Fibroblast of the aortic adventitia (primary cell): ENCODE results near the gene E2F4. TPM values are rescaled to one million over a fixed set of nuclear protein-coding genes. Genes with fewer than 3 reads are reported as not detected.

Experiments
- DNase-seq: peaks from one replicate; pipeline ENCODE4 v3.0.0-alpha.2; 2010; ENCODE audit warnings: low read depth
- H3K4me3 ChIP-seq: 2 replicates; pipeline ENCODE4 v1.5.1; 2011; ENCODE audit warnings: low read depth, mild to moderate bottlenecking, control low read depth, low read length, moderate library complexity
- total RNA-seq: library from RNA; depleted of rRNA; stranded (reverse); fragments of >200 nt; gene quantifications from 2 replicates; pipeline ENCODE4 v1.2.3, GENCODE V29; 2012; ENCODE audit warnings: low replicate concordance
- TF ChIP-seq, protein P1 (sequence below): IDR thresholded peaks from 2 replicates; pipeline ENCODE4 v1.5.1; 2011; ENCODE audit warnings: mild to moderate bottlenecking, low read length, control low read depth, inconsistent platforms; ENCODE audit not compliant: insufficient read depth

The E2F4 gene
- total RNA-seq, 1 donor = 47.5 TPM

DNA sequence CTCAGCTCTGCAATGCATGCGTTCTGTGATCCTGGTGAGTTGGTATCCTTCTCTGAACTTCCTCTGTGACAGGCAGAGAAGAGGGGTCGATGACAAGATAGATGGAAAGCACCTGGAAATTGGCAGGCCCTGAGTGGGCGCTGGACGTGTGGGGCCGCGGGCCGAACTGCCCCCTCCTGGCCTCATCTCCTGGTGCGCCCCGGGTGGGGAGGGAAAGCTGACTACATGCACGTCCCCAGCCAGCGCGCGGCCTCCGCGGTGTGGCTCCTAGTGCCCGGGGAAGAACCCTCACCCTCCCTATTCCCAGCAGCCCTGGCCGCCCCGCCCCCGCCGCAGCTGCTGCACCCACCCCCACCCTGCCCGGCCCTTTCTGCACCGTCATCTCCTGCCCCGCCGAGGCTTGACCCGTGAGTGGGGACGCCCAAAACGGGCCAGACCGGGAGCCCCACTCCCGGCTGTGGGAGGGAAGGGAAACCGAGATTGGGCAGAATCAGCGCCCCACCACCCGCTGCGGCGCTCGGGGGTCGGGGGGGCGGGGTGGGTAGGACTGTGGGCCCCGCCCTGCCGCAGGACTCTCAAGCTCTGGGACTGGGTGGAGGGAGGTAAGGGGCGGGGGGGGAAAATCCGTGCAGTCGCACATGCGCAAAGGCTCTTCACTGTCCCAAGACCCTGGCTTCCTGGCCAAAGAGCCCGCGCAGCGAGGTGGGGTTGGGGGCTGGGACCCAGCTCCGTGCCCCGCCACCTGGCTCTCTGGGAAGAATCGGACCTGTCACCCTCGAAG is 21.6 kb upstream of the E2F4 start, which contains the start of gene NOL3:
TSS of gene NOL3 (plus strand) at position 371 of the 781 bp plus-strand sequence.
- peak within 1 kb of the TSS; percentile 65 for H3K4me3 ChIP-seq
- peak; percentile 85 for DNase-seq
- TF ChIP-seq, protein P1, sequence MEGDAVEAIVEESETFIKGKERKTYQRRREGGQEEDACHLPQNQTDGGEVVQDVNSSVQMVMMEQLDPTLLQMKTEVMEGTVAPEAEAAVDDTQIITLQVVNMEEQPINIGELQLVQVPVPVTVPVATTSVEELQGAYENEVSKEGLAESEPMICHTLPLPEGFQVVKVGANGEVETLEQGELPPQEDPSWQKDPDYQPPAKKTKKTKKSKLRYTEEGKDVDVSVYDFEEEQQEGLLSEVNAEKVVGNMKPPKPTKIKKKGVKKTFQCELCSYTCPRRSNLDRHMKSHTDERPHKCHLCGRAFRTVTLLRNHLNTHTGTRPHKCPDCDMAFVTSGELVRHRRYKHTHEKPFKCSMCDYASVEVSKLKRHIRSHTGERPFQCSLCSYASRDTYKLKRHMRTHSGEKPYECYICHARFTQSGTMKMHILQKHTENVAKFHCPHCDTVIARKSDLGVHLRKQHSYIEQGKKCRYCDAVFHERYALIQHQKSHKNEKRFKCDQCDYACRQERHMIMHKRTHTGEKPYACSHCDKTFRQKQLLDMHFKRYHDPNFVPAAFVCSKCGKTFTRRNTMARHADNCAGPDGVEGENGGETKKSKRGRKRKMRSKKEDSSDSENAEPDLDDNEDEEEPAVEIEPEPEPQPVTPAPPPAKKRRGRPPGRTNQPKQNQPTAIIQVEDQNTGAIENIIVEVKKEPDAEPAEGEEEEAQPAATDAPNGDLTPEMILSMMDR = no peak

DNA sequence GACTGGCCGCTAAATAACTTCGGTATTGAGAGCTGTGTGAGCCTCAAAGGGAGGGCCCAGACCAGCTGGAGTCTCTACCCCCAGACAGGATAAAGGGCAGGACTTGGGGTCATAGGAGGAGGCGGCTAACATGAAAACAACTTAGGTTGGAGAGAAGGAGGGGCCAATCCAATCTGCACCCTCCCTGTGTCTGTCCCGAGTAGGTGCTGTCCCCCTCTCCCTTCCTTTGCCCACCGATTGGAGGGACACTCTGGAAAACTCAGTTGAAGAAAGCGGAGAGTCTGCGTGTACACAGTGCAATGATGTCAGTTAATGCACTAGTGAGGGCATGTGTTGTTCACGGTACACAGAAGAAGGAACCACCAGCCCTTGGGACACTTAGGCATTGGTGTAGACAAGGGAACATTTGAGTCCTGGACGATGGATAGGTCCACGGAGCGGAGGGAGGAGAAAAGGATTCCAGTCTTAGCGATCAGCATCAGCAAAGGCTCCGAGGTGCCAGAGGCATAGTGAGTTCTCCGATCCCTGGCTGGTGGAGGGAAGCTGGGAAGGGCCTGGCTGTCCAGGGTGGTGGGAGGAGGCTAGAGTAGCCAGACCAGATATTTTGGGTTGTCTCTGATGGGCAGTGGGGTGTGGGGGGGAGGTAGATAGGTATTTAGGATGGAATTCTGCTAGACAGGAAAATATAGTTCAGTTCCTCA is 20.9 kb upstream of the E2F4 start:
- peak overlapping the region; percentile 65 for H3K4me3 ChIP-seq
- DNase-seq = peak; percentile 43
- TF ChIP-seq, protein P1 = no peak

DNA sequence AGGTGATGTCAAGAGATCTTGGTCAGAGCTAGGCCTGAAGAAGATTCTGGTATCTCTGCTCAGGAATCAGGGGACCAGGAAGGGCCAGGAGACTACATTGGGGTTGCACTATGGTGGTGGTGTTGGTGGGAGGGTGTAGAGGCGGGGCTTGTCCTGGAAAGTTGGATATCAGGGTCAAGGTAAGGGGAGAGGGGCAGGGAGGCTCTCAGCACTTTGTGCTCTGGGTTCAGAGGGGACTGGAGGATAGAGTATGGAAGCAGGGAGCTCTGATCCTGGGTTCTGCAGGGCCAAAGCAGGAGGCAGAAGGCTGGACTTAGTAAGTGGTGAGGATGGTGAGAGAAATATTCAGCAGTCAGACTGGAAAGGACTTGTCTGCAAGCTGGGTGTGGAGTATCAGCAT is 18.6 kb upstream of the E2F4 start:
- H3K4me3 ChIP-seq = peak overlapping the region; percentile 55
- TF ChIP-seq, protein P1 = no peak
- DNase-seq = no peak

DNA sequence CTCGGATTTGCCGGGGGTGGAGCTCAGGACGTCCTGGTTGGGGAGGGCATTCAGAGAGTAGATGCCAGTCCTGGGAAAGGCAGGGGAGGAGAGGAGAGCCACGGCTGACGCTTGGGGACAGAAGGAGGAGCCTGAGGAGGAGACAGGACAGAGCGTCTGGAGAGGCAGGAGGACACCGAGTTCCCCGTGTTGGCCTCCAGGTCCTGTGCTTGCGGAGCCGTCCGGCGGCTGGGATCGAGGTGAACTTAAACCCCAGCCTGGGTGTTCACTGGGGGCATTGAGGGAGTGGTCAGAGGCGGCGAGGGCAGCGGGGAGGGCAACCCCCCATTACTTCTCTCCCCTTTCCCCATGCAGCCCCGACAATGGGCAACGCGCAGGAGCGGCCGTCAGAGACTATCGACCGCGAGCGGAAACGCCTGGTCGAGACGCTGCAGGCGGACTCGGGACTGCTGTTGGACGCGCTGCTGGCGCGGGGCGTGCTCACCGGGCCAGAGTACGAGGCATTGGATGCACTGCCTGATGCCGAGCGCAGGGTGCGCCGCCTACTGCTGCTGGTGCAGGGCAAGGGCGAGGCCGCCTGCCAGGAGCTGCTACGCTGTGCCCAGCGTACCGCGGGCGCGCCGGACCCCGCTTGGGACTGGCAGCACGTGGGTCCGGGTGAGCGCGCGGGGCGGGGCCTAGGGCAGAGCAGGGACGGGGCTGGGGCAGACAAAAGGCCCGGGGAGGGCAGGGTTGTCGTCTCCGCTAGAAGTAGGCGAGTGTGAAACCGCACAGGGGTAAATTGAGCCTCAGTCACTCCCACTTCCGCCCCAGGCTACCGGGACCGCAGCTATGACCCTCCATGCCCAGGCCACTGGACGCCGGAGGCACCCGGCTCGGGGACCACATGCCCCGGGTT is 17.9 kb upstream of the E2F4 start:
- peak; percentile 72 for DNase-seq
- TF ChIP-seq, protein P1 = peak; percentile 14

DNA sequence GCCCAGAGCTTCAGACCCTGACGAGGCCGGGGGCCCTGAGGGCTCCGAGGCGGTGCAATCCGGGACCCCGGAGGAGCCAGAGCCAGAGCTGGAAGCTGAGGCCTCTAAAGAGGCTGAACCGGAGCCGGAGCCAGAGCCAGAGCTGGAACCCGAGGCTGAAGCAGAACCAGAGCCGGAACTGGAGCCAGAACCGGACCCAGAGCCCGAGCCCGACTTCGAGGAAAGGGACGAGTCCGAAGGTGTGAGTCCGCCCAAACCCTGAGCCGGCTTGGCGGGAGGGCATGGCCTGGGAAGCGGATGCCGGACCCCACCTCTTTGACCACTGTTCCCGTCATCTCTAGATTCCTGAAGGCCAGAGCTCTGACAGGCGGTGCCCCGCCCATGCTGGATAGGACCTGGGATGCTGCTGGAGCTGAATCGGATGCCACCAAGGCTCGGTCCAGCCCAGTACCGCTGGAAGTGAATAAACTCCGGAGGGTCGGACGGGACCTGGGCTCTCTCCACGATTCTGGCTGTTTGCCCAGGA is 17.2 kb upstream of the E2F4 start:
- no peak for DNase-seq
- TF ChIP-seq, protein P1 = no peak
- H3K4me3 ChIP-seq = peak overlapping the region; percentile 55

More for the DNA sequence above, 17.9 kb upstream of the E2F4 start:
- peak overlapping the region; percentile 55 for H3K4me3 ChIP-seq

DNA sequence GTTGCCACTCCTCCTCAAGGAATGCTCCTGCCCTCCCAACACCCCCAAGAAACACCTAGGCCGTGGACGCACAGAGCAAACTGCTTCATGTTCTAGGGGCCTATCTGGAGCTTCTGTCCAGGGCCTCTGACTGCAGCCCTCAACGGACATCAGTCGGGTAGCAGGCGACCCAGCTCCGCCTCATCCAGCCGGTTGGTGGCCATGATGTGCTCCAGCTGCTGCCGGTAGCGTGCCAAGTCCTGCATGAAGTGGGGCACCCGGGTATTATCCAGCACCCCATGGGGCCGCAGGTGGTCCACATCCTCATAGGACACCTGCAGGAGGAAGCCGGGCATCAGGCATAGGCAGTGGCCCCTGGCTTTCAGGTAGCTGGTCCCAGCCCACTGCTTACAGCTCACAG is 15.3 kb upstream of the E2F4 start:
- TF ChIP-seq, protein P1 = no peak
- no peak for DNase-seq
- no peak overlapping the region for H3K4me3 ChIP-seq
